B cell (primary cell): ENCODE results near the gene CCDC7. TPM values are rescaled to one million over a fixed set of nuclear protein-coding genes. Genes with fewer than 3 reads are reported as not detected.

Experiments used
- ATAC-seq: fragments of 200-7000 bp; cut with Tn5 transposase; one replicate; pipeline ENCODE4 v1.10.0; 2021; ENCODE audit warnings: low read depth, mild to moderate bottlenecking, moderate number of reproducible peaks, moderate library complexity
- CTCF ChIA-PET: fragments of 350-600 bp; sonication (Branson Sonifier 250); formaldehyde crosslinking; loops from one replicate; lab custom pipeline; 2021; ENCODE audit warnings: antibody characterized with exemption, inconsistent platforms; lab: Charles Lee
- POLR2A ChIA-PET: fragments of 350-600 bp; sonication (Branson Sonifier 250); formaldehyde crosslinking; loops from one replicate; lab custom pipeline; 2021; ENCODE audit warnings: antibody characterized with exemption; lab: Charles Lee
- DNase-seq: peaks from one replicate; pipeline ENCODE4 v3.0.0; 2013
- H2AFZ ChIP-seq: 2 replicates; pipeline ENCODE4 v1.6.1; 2012; ENCODE audit warnings: mild to moderate bottlenecking, low read depth, low read length; ENCODE audit not compliant: insufficient read depth, poor library complexity, severe bottlenecking
- H3K27ac ChIP-seq, 2 donors: 1 replicate in 1 of 2; 2 replicates in 1 of 2; pipeline ENCODE4 v1.5.1; 2012 to 2013; ENCODE audit warnings: low read length in 2 of 2, mild to moderate bottlenecking in 2 of 2, moderate library complexity in 1 of 2
- H3K27me3 ChIP-seq, 4 experiments: fragments of 200-600 bp in 1 of 4; sonication (generic) in 1 of 4; replicated peaks in 1 of 4; 1 replicate in 2 of 4; 2 replicates in 2 of 4; pipeline versions ENCODE4 v1.6.1 to v1.7.0; 2013 to 2016; ENCODE audit warnings: low read length in 3 of 4, mild to moderate bottlenecking in 2 of 4, mixed read lengths in 1 of 4, moderate library complexity in 1 of 4; ENCODE audit not compliant: insufficient read depth in 4 of 4, control insufficient read depth in 3 of 4; ENCODE audit errors: control extremely low read depth in 1 of 4
- H3K36me3 ChIP-seq, 2 experiments: replicated peaks in 1 of 2; 1 replicate in 1 of 2; 2 replicates in 1 of 2; pipeline versions ENCODE4 v1.6.1 to v1.7.1; 2013; ENCODE audit warnings: low read length in 1 of 2; ENCODE audit not compliant: insufficient read depth in 2 of 2, control insufficient read depth in 1 of 2; ENCODE audit errors: control extremely low read depth in 1 of 2, extremely low read depth in 1 of 2
- H3K4me1 ChIP-seq, 2 donors: fragments of 200-600 bp in 1 of 2; sonication (generic) in 1 of 2; 1 replicate in 1 of 2; 2 replicates in 1 of 2; pipeline versions ENCODE4 v1.5.1 to v1.6.1; 2013 to 2017; ENCODE audit warnings: low read length in 2 of 2; ENCODE audit not compliant: control insufficient read depth in 2 of 2, insufficient read depth in 2 of 2
- H3K4me2 ChIP-seq: replicated peaks from 2 replicates; pipeline ENCODE3; 2012; ENCODE audit warnings: mild to moderate bottlenecking, low read depth, low read length; ENCODE audit not compliant: poor library complexity, severe bottlenecking
- H3K4me3 ChIP-seq, 5 experiments: fragments of 200-600 bp in 1 of 5; sonication (generic) in 1 of 5; 1 replicate in 3 of 5; 2 replicates in 2 of 5; pipeline versions ENCODE4 v1.5.1 to v1.7.0; 2011 to 2016; ENCODE audit warnings: low read length in 4 of 5, mild to moderate bottlenecking in 4 of 5, low read depth in 2 of 5, control low read depth in 1 of 5, moderate library complexity in 1 of 5; ENCODE audit not compliant: insufficient read depth in 1 of 5; ENCODE audit errors: control extremely low read depth in 1 of 5, extremely low read depth in 1 of 5
- H3K79me2 ChIP-seq: fragments of 200-600 bp; sonication (generic); one replicate; pipeline ENCODE4 v1.6.0; 2016; ENCODE audit warnings: low read length; ENCODE audit not compliant: control insufficient read depth, insufficient read depth
- H3K9ac ChIP-seq: fragments of 200-600 bp; sonication (generic); 2 replicates; pipeline ENCODE4 v1.6.1; 2017; ENCODE audit warnings: mild to moderate bottlenecking, low read length, moderate library complexity
- H3K9me3 ChIP-seq, 3 donors: one replicate each; pipeline versions ENCODE4 v1.6.1 to v1.7.1; 2013; ENCODE audit warnings: low read length in 2 of 3; ENCODE audit not compliant: control insufficient read depth in 2 of 3, insufficient read depth in 1 of 3; ENCODE audit errors: control extremely low read depth in 1 of 3
- H4K20me1 ChIP-seq: 2 replicates; pipeline ENCODE4 v1.6.0; 2012; ENCODE audit warnings: mild to moderate bottlenecking, low read length; ENCODE audit not compliant: insufficient read depth, control insufficient read depth, poor library complexity, severe bottlenecking
- H3K27ac Mint-ChIP-seq: one replicate; pipeline ENCODE4 v1.8.0; 2021; ENCODE audit warnings: mixed read lengths
- H3K27me3 Mint-ChIP-seq: one replicate; pipeline ENCODE4 v1.8.0; 2021; ENCODE audit warnings: mixed read lengths
- H3K4me1 Mint-ChIP-seq: one replicate; pipeline ENCODE4 v1.8.0; 2021; ENCODE audit warnings: mixed read lengths
- H3K4me3 Mint-ChIP-seq: one replicate; pipeline ENCODE4 v1.8.0; 2021; ENCODE audit warnings: mixed read lengths
- H3K9me3 Mint-ChIP-seq: one replicate; pipeline ENCODE4 v1.8.0; 2022; ENCODE audit warnings: mixed read lengths; ENCODE audit not compliant: insufficient read depth
- EZH2 ChIP-seq: IDR thresholded peaks from 2 replicates; pipeline ENCODE4 v1.6.1; 2012; ENCODE audit warnings: borderline replicate concordance, low read depth, mild to moderate bottlenecking, moderate library complexity, low read length; ENCODE audit not compliant: insufficient read depth, poor library complexity, severe bottlenecking
- WGBS: methylation state at CpG from one replicate; pipeline ENCODE4 v1.1.5; 2013; ENCODE audit warnings: missing lambda C conversion rate; ENCODE audit not compliant: insufficient coverage; 5-methylcytosine and 5-hydroxymethylcytosine counted together
- intact Hi-C: fragments of 100-400 bp; cut with micrococcal nuclease; formaldehyde crosslinking; loops from one replicate; pipeline ENCODE4 v1.10.0; 2022
- polyA plus RNA-seq: library from polyadenylated mRNA; depleted of rRNA; stranded (reverse); fragments of >200 nt; gene quantifications from 2 replicates; pipeline ENCODE4 v1.2.3, GENCODE V29; 2012
- total RNA-seq, 2 donors: library from RNA; stranded (reverse); fragments of 120-200 nt in 1 of 2; gene quantifications; 1 replicate in 1 of 2; 2 replicates in 1 of 2; pipeline versions ENCODE4 v1.2.3 to v1.2.4, GENCODE V29; 2013 to 2022
- TF ChIP-seq, protein P1 (sequence below): fragments of 200-600 bp; IDR thresholded peaks from one replicate; pipeline ENCODE4 v1.8.0; 2022; ENCODE audit warnings: antibody characterized with exemption, mild to moderate bottlenecking

CCDC7 gene
- total and polyA plus RNA-seq, 2 donors (not counting 1 experiment from before 2014, with no cell fraction given) = 2.6 to 26.6 TPM

DNA sequence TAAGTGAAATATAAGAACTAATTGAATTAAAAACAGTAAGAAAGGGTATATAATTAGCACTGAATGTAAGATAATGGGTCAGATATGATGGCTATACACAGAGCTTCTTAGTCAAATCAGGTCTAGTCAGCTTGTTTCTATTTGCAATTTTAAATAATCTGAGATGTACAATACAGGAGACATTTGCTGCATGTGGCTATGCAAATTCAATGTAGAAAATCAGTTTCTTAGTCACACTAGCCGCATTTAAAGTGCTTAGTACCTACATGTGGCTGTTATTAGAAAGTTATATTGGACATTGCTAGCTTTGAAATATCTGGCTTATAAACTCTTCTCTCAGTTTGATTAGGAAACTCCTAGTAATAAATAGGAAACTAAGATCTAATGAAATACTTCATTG is 25.3 kb downstream of the CCDC7 start:
- intact Hi-C loops = no loop called here
- H3K36me3 ChIP-seq = peaks cover 7 to 9% of the 10 kb centered on the region in 2 experiments
- H3K9me3 ChIP-seq = no peaks in the 10 kb centered on the region
- no peak overlapping the region for H3K4me3 ChIP-seq
- no peaks in the 10 kb centered on the region for H4K20me1 ChIP-seq
- H2AFZ ChIP-seq = no peak overlapping the region
- no peak overlapping the region for H3K9ac ChIP-seq
- ChIA-PET POLR2A (no interaction called here), CTCF (interaction anchor here (0.7 kb wide), 1 partner anchor 538 kb away, joined by 3 read pairs; no protein-coding TSS in a partner anchor)
- Mint-ChIP-seq H3K4me1 (no peaks in the 10 kb centered on the region), H3K9me3 (no peaks in the 10 kb centered on the region), H3K27ac (no peak overlapping the region), H3K27me3 (no peaks in the 10 kb centered on the region), H3K4me3 (no peak overlapping the region)
- H3K27ac ChIP-seq = no peak overlapping the region
- TF ChIP-seq, protein P1, sequence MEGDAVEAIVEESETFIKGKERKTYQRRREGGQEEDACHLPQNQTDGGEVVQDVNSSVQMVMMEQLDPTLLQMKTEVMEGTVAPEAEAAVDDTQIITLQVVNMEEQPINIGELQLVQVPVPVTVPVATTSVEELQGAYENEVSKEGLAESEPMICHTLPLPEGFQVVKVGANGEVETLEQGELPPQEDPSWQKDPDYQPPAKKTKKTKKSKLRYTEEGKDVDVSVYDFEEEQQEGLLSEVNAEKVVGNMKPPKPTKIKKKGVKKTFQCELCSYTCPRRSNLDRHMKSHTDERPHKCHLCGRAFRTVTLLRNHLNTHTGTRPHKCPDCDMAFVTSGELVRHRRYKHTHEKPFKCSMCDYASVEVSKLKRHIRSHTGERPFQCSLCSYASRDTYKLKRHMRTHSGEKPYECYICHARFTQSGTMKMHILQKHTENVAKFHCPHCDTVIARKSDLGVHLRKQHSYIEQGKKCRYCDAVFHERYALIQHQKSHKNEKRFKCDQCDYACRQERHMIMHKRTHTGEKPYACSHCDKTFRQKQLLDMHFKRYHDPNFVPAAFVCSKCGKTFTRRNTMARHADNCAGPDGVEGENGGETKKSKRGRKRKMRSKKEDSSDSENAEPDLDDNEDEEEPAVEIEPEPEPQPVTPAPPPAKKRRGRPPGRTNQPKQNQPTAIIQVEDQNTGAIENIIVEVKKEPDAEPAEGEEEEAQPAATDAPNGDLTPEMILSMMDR = no peak
- no CpG with 5 or more reads among the region's 1 CpG for WGBS
- DNase-seq (no peak), ATAC-seq (no peak)
- no peak overlapping the region for H3K4me2 ChIP-seq
- no peaks in the 10 kb centered on the region for H3K27me3 ChIP-seq
- H3K79me2 ChIP-seq = no peaks in the 10 kb centered on the region
- H3K4me1 ChIP-seq = no peaks in the 10 kb centered on the region

DNA sequence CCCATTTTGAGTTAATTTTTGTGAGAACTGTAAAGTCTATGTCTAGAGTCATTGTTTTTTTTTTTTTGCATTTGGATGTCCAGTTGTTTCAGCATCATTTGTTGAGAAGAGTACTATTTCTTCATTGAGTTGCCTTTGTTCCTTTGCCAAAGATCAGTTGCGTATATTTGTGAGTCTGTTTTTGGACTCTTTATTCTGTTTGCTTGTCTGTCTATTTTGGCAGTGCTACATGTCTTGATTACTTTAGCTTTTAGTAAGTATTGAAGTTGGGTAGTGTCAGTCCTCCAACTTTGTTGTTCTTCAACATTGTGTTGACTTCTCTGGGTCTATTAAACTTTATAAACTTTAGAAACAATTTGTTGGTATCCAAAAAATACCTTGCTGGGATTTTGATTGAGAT is 31.6 kb downstream of the CCDC7 start:
- peaks cover 17% of the 10 kb centered on the region for H3K9me3 Mint-ChIP-seq

More for the DNA sequence above, 31.6 kb downstream of the CCDC7 start:
- no peaks in the 10 kb centered on the region for H3K27me3 Mint-ChIP-seq
- DNase-seq (no peak), ATAC-seq (no peak)
- no peaks in the 10 kb centered on the region for H3K4me1 Mint-ChIP-seq
- Histone ChIP-seq H3K9me3 (peaks cover 0 to 10% (median 5%) of the 10 kb centered on the region in 3 donors), H4K20me1 (no peaks in the 10 kb centered on the region), H3K27ac (no peak overlapping the region), H3K4me3 (no peak overlapping the region), H3K79me2 (no peaks in the 10 kb centered on the region), H3K27me3 (no peaks in the 10 kb centered on the region), H2AFZ (no peak overlapping the region), H3K4me2 (no peak overlapping the region), H3K36me3 (peaks cover 6 to 17% of the 10 kb centered on the region in 2 experiments), H3K4me1 (no peaks in the 10 kb centered on the region), H3K9ac (no peak overlapping the region)
- no peak overlapping the region for H3K27ac Mint-ChIP-seq
- TF ChIP-seq, protein P1 = no peak
- TF ChIP-seq EZH2 = no peak
- intact Hi-C loops = no loop called here
- POLR2A ChIA-PET = no interaction called here
- WGBS = no CpG with 5 or more reads among the region's 1 CpG
- CTCF ChIA-PET = no interaction called here
- H3K4me3 Mint-ChIP-seq = no peak overlapping the region
